DOHH2 (cell line): ENCODE results near the gene C6orf89.

Experiments
- H3F3A ChIP-seq: fragments of 200-600 bp; sonication (generic), shearing (Covaris generic); 2 replicates; pipeline ENCODE4 v1.6.0; 2016; ENCODE audit warnings: antibody characterized with exemption, mild to moderate bottlenecking; ENCODE audit not compliant: control insufficient read depth, insufficient read depth
- H3K27ac ChIP-seq: fragments of 200-600 bp; sonication (generic); 2 replicates; pipeline ENCODE4 v1.5.1; 2014; ENCODE audit warnings: low read depth, mild to moderate bottlenecking, low read length, moderate library complexity
- H3K27me3 ChIP-seq: fragments of 200-600 bp; sonication (generic); 2 replicates; pipeline ENCODE4 v1.6.1; 2014; ENCODE audit warnings: mild to moderate bottlenecking, low read length, mixed read lengths; ENCODE audit not compliant: control insufficient read depth
- H3K36me3 ChIP-seq: fragments of 200-600 bp; sonication (generic); 2 replicates; pipeline ENCODE4 v1.6.1; 2014; ENCODE audit warnings: mild to moderate bottlenecking, low read length, moderate library complexity, mixed read lengths; ENCODE audit not compliant: control insufficient read depth
- H3K4me1 ChIP-seq: fragments of 200-600 bp; sonication (generic); 2 replicates; pipeline ENCODE4 v1.6.1; 2014; ENCODE audit warnings: mild to moderate bottlenecking, low read length, mixed read lengths; ENCODE audit not compliant: control insufficient read depth
- H3K4me2 ChIP-seq: fragments of 200-600 bp; sonication (generic); 2 replicates; pipeline ENCODE4 v1.6.0; 2014; ENCODE audit warnings: mild to moderate bottlenecking, low read length, moderate library complexity
- H3K4me3 ChIP-seq: fragments of 200-600 bp; sonication (generic); 2 replicates; pipeline ENCODE4 v1.5.1; 2014; ENCODE audit warnings: mild to moderate bottlenecking, low read length, mixed read lengths
- H3K79me2 ChIP-seq: fragments of 200-600 bp; sonication (generic); 2 replicates; pipeline ENCODE4 v1.6.1; 2014; ENCODE audit warnings: mild to moderate bottlenecking, low read length, mixed read lengths; ENCODE audit not compliant: control insufficient read depth
- H3K9me2 ChIP-seq: fragments of 200-600 bp; sonication (generic); replicated peaks from 2 replicates; pipeline ENCODE4 v1.6.1; 2014; ENCODE audit warnings: mild to moderate bottlenecking, low read length, mixed read lengths; ENCODE audit not compliant: control insufficient read depth
- H3K9me3 ChIP-seq: fragments of 200-600 bp; sonication (generic); 2 replicates; pipeline ENCODE4 v1.6.1; 2014; ENCODE audit warnings: antibody characterized with exemption, low read length, mixed read lengths; ENCODE audit not compliant: control insufficient read depth, insufficient read depth
- H4K20me1 ChIP-seq: fragments of 200-600 bp; sonication (generic); 2 replicates; pipeline ENCODE4 v1.6.0; 2014; ENCODE audit warnings: low read depth, mild to moderate bottlenecking, antibody characterized with exemption, low read length, moderate library complexity; ENCODE audit not compliant: control insufficient read depth, insufficient read depth
- CTCF ChIP-seq: fragments of 200-600 bp; sonication (generic); IDR thresholded peaks from one replicate; pipeline ENCODE4 v1.5.1; 2014; ENCODE audit warnings: antibody characterized with exemption, mild to moderate bottlenecking, low read depth, low read length; ENCODE audit not compliant: poor library complexity, severe bottlenecking
- EZH2phosphoT487 ChIP-seq: fragments of 200-600 bp; sonication (generic); IDR thresholded peaks from 2 replicates; pipeline ENCODE4 v1.6.1; 2017; ENCODE audit warnings: borderline replicate concordance, mild to moderate bottlenecking, antibody characterized with exemption, low read length, moderate library complexity, mixed read lengths

Gene C6orf89

GRCh38 chr6:36967301-36967700, 81.5 kb downstream of the C6orf89 start:
- Histone ChIP-seq H3K4me1 (peaks cover 24% of the 10 kb centered on the region), H3K79me2 (no peaks in the 10 kb centered on the region), H3K9me3 (no peaks in the 10 kb centered on the region), H3K4me3 (no peak overlapping the region), H3K4me2 (no peak overlapping the region), H3K27me3 (no peaks in the 10 kb centered on the region), H3F3A (peaks cover 3% of the 10 kb centered on the region), H3K36me3 (peaks cover 52% of the 10 kb centered on the region), H3K9me2 (no peaks in the 10 kb centered on the region), H4K20me1 (no peaks in the 10 kb centered on the region), H3K27ac (no peak overlapping the region)
- TF ChIP-seq CTCF (no peak), EZH2phosphoT487 (no peak)

GRCh38 chr6:36967757-36968156, 82.0 kb downstream of the C6orf89 start:
- peaks cover 22% of the 10 kb centered on the region for H3K4me1 ChIP-seq
- no peaks in the 10 kb centered on the region for H3K9me3 ChIP-seq
- peaks cover 57% of the 10 kb centered on the region for H3K36me3 ChIP-seq
- H3K4me3 ChIP-seq: no peak overlapping the region
- TF ChIP-seq CTCF (no peak), EZH2phosphoT487 (no peak)
- H3F3A ChIP-seq: peaks cover 3% of the 10 kb centered on the region
- H3K79me2 ChIP-seq: no peaks in the 10 kb centered on the region
- no peak overlapping the region for H3K27ac ChIP-seq
- no peaks in the 10 kb centered on the region for H4K20me1 ChIP-seq
- no peak overlapping the region for H3K4me2 ChIP-seq
- H3K27me3 ChIP-seq: no peaks in the 10 kb centered on the region
- H3K9me2 ChIP-seq: no peaks in the 10 kb centered on the region

GRCh38 chr6:36968266-36968977, 82.7 kb downstream of the C6orf89 start:
- H3K27ac ChIP-seq: no peak overlapping the region
- no peaks in the 10 kb centered on the region for H3K79me2 ChIP-seq
- peaks cover 62% of the 10 kb centered on the region for H3K36me3 ChIP-seq

More at GRCh38 chr6:36968266-36968977, 82.7 kb downstream of the C6orf89 start:
- Histone ChIP-seq H3K4me3 (no peak overlapping the region), H4K20me1 (no peaks in the 10 kb centered on the region), H3K9me3 (no peaks in the 10 kb centered on the region), H3K9me2 (no peaks in the 10 kb centered on the region), H3K27me3 (no peaks in the 10 kb centered on the region), H3F3A (peaks cover 3% of the 10 kb centered on the region), H3K4me1 (peaks cover 15% of the 10 kb centered on the region), H3K4me2 (no peak overlapping the region)
- TF ChIP-seq EZH2phosphoT487: no peak
- no peak for TF ChIP-seq CTCF
